Measurements from ENCODE around the gene CELF3.
"Not testable (repeated sequence)": the region's sequence is repeated elsewhere in the genome, so short reads cannot be mapped to it uniquely, and the experiment has no call there.

Gene CELF3

GRCh38 chr1:151703813-151704212 is 12.8 kb downstream of the CELF3 start:
- DNase-seq (ENCODE audit: low spot score) = no peak

GRCh38 chr1:151702936-151703335 is 13.7 kb downstream of the CELF3 start:
- DNase-seq (ENCODE audit: low spot score) = no peak

- no peak for DNase-seq (ENCODE audit: low spot score)
Measured at GRCh38 chr1:151701515-151701914, 15.1 kb downstream of the CELF3 start.

- DNase-seq (ENCODE audit: low spot score) = no peak
Measured at GRCh38 chr1:151693057-151693651, 23.4 kb downstream of the CELF3 start.

- no peak for DNase-seq (ENCODE audit: low spot score)
Measured at GRCh38 chr1:151692226-151692625, 24.4 kb downstream of the CELF3 start.

GRCh38 chr1:151689494-151689893 is 27.1 kb downstream of the CELF3 start:
- DNase-seq (ENCODE audit: low spot score) = no peak

- DNase-seq (ENCODE audit: low spot score) = no peak
Measured at GRCh38 chr1:151686561-151686960, 30.0 kb downstream of the CELF3 start.

GRCh38 chr1:151684128-151684527 is 32.5 kb downstream of the CELF3 start:
- DNase-seq (ENCODE audit: low spot score) = no peak

GRCh38 chr1:151682901-151683300 is 33.7 kb downstream of the CELF3 start:
- not testable (repeated sequence) for DNase-seq (ENCODE audit: low spot score)

GRCh38 chr1:151681923-151682322 is 34.7 kb downstream of the CELF3 start:
- no peak for DNase-seq (ENCODE audit: low spot score)

- no peak for DNase-seq (ENCODE audit: low spot score)
Measured at GRCh38 chr1:151680826-151681225, 35.8 kb downstream of the CELF3 start.

GRCh38 chr1:151680391-151680790 is 36.2 kb downstream of the CELF3 start:
- DNase-seq (ENCODE audit: low spot score) = no peak

- no peak for DNase-seq (ENCODE audit: low spot score)
Measured at GRCh38 chr1:151673407-151673806, 43.2 kb downstream of the CELF3 start.

GRCh38 chr1:151670036-151670675 is 46.4 kb downstream of the CELF3 start:
- not testable (repeated sequence) for DNase-seq (ENCODE audit: low spot score)

- DNase-seq (ENCODE audit: low spot score) = no peak
Measured at GRCh38 chr1:151668090-151668489, 48.5 kb downstream of the CELF3 start.

GRCh38 chr1:151661751-151662150 is 54.9 kb downstream of the CELF3 start:
- no peak for DNase-seq (ENCODE audit: low spot score)

- DNase-seq (ENCODE audit: low spot score) = no peak
Measured at GRCh38 chr1:151655371-151655770, 61.2 kb downstream of the CELF3 start.

- DNase-seq (ENCODE audit: low spot score) = no peak
Measured at GRCh38 chr1:151653397-151653796, 63.2 kb downstream of the CELF3 start.
